IMR-90 (cell line): ENCODE measurements around the gene ATG10. TPM values are rescaled to one million over a fixed set of nuclear protein-coding genes. Genes with fewer than 3 reads are reported as not detected.

Experiments
- ATAC-seq: fragments of 200-7000 bp; cut with Tn5 transposase; 2 replicates; pipeline ENCODE4 v1.9.1; 2020; ENCODE audit warnings: low read depth, mild to moderate bottlenecking, moderate library complexity
- BruUV-seq: library from RNA; stranded (reverse); fragments of 400-500 nt; replicated peaks from 2 replicates; lab custom pipeline; 2021; lab: Mats Ljungman, UMichigan
- CTCF ChIA-PET: fragments of 300-600 bp; formaldehyde crosslinking; extraction: SDS; loops from one replicate; lab custom pipeline; 2021; ENCODE audit warnings: antibody characterized with exemption; lab: Yijun Ruan, JAX
- POLR2A ChIA-PET: fragments of 300-600 bp; sonication (Branson Sonifier 250); formaldehyde crosslinking; loops from one replicate; lab custom pipeline; 2022; ENCODE audit warnings: antibody characterized with exemption; ENCODE audit not compliant: unreplicated experiment; lab: Charles Lee
- DNase-seq: peaks from one replicate; pipeline ENCODE4 v3.0.0; 2013
- H2AFZ ChIP-seq: replicated peaks from 2 replicates; pipeline ENCODE3; 2013; ENCODE audit warnings: low read length, mild to moderate bottlenecking; ENCODE audit not compliant: poor library complexity
- H2AK5ac ChIP-seq: 2 replicates; pipeline ENCODE4 v1.6.1; 2013; ENCODE audit warnings: low read depth, low read length, inconsistent platforms
- H2AK9ac ChIP-seq: replicated peaks from 2 replicates; pipeline ENCODE3; 2013; ENCODE audit warnings: mild to moderate bottlenecking, low read depth, low read length, moderate library complexity; ENCODE audit not compliant: poor library complexity
- H2BK120ac ChIP-seq: 2 replicates; pipeline ENCODE4 v1.6.1; 2013; ENCODE audit warnings: low read depth, low read length, inconsistent platforms
- H2BK15ac ChIP-seq: 3 replicates; pipeline ENCODE4 v1.6.1; 2013; ENCODE audit warnings: low read depth, low read length, inconsistent platforms
- H2BK20ac ChIP-seq: 2 replicates; pipeline ENCODE4 v1.6.1; 2013; ENCODE audit warnings: low read depth, mild to moderate bottlenecking, inconsistent platforms, low read length, moderate library complexity
- H2BK5ac ChIP-seq: 2 replicates; pipeline ENCODE4 v1.6.1; 2013; ENCODE audit warnings: mild to moderate bottlenecking, low read depth, low read length, inconsistent platforms; ENCODE audit not compliant: poor library complexity, severe bottlenecking
- H3K14ac ChIP-seq: replicated peaks from 2 replicates; pipeline ENCODE4 v1.6.1; 2013; ENCODE audit warnings: low read depth, low read length, inconsistent platforms
- H3K18ac ChIP-seq: 2 replicates; pipeline ENCODE4 v1.6.1; 2013; ENCODE audit warnings: low read depth, low read length, control low read depth
- H3K23ac ChIP-seq: 2 replicates; pipeline ENCODE4 v1.6.1; 2013; ENCODE audit warnings: low read depth, low read length, inconsistent platforms
- H3K27ac ChIP-seq: 2 replicates; pipeline ENCODE4 v1.5.1; 2013; ENCODE audit warnings: mild to moderate bottlenecking, control low read depth, low read length; ENCODE audit not compliant: insufficient read depth
- H3K27me3 ChIP-seq: 2 replicates; pipeline ENCODE4 v1.6.1; 2013; ENCODE audit warnings: low read length; ENCODE audit not compliant: control insufficient read depth, insufficient read depth
- H3K36me3 ChIP-seq: 2 replicates; pipeline ENCODE4 v1.6.1; 2013; ENCODE audit warnings: low read length, mixed read lengths; ENCODE audit not compliant: control insufficient read depth, insufficient read depth
- H3K4ac ChIP-seq: 2 replicates; pipeline ENCODE4 v1.6.1; 2013; ENCODE audit warnings: low read depth, low read length, inconsistent platforms
- H3K4me1 ChIP-seq: 2 replicates; pipeline ENCODE4 v1.6.1; 2013; ENCODE audit warnings: low read length, mixed read lengths; ENCODE audit not compliant: control insufficient read depth, insufficient read depth
- H3K4me2 ChIP-seq: 2 replicates; pipeline ENCODE4 v1.6.1; 2013; ENCODE audit warnings: low read depth, mild to moderate bottlenecking, control low read depth, low read length, moderate library complexity
- H3K4me3 ChIP-seq: 2 replicates; pipeline ENCODE4 v1.5.1; 2013; ENCODE audit warnings: low read depth, mild to moderate bottlenecking, control low read depth, low read length, moderate library complexity; ENCODE audit not compliant: insufficient read depth
- H3K56ac ChIP-seq: 2 replicates; pipeline ENCODE4 v1.6.1; 2013; ENCODE audit warnings: low read length, inconsistent platforms; ENCODE audit not compliant: insufficient read depth; ENCODE audit errors: extremely low read depth
- H3K79me1 ChIP-seq, 2 experiments: 2 replicates each; pipeline ENCODE4 v1.6.1; 2013; ENCODE audit warnings: low read length in 2 of 2, inconsistent platforms in 1 of 2, low read depth in 1 of 2
- H3K9ac ChIP-seq: 2 replicates; pipeline ENCODE4 v1.6.1; 2013; ENCODE audit warnings: low read depth, low read length, control low read depth
- H3K9me1 ChIP-seq: 2 replicates; pipeline ENCODE4 v1.6.1; 2013; ENCODE audit warnings: low read length, inconsistent platforms; ENCODE audit not compliant: insufficient read depth
- H3K9me3 ChIP-seq: 2 replicates; pipeline ENCODE4 v1.6.1; 2013; ENCODE audit warnings: low read length; ENCODE audit not compliant: control insufficient read depth, insufficient read depth
- H4K20me1 ChIP-seq: 2 replicates; pipeline ENCODE4 v1.6.1; 2013; ENCODE audit warnings: low read length, inconsistent platforms; ENCODE audit not compliant: insufficient read depth
- H4K5ac ChIP-seq: 2 replicates; pipeline ENCODE4 v1.6.1; 2013; ENCODE audit warnings: mild to moderate bottlenecking, low read depth, low read length, control low read depth
- H4K8ac ChIP-seq, 2 experiments: 2 replicates each; pipeline ENCODE4 v1.6.1; 2013; ENCODE audit warnings: low read depth in 2 of 2, low read length in 2 of 2, control low read depth in 1 of 2, inconsistent platforms in 1 of 2
- H4K91ac ChIP-seq: 2 replicates; pipeline ENCODE4 v1.6.1; 2013; ENCODE audit warnings: low read depth, low read length, inconsistent platforms; ENCODE audit not compliant: insufficient read depth
- BHLHE40 ChIP-seq: fragments of 150-350 bp; IDR thresholded peaks from 2 replicates; pipeline ENCODE4 v1.6.1; 2016; ENCODE audit warnings: mild to moderate bottlenecking, low read depth, low read length
- CEBPB ChIP-seq: IDR thresholded peaks from 2 replicates; pipeline ENCODE4 v1.6.1; 2012; ENCODE audit warnings: low read depth, low read length, improper control_type of control experiment
- CHD1 ChIP-seq: IDR thresholded peaks from 2 replicates; pipeline ENCODE4 v1.6.1; 2012; ENCODE audit warnings: low read depth, low read length, improper control_type of control experiment
- CTCF ChIP-seq: conservative IDR thresholded peaks from 2 replicates; pipeline ENCODE4 v1.5.1; 2012; ENCODE audit warnings: mild to moderate bottlenecking, low read depth, low read length, improper control_type of control experiment
- FOS ChIP-seq: fragments of 150-350 bp; IDR thresholded peaks from 2 replicates; pipeline ENCODE4 v1.6.1; 2016; ENCODE audit warnings: low read depth, low read length
- MAFK ChIP-seq: IDR thresholded peaks from 2 replicates; pipeline ENCODE4 v1.6.1; 2012; ENCODE audit warnings: low read depth, low read length, improper control_type of control experiment
- MAZ ChIP-seq: IDR thresholded peaks from 2 replicates; pipeline ENCODE4 v1.6.1; 2012; ENCODE audit warnings: low read depth, mild to moderate bottlenecking, low read length, improper control_type of control experiment, moderate library complexity, borderline replicate concordance
- MXI1 ChIP-seq: IDR thresholded peaks from 2 replicates; pipeline ENCODE4 v1.6.1; 2012; ENCODE audit warnings: low read depth, mild to moderate bottlenecking, low read length, moderate library complexity, borderline replicate concordance
- NFE2L2 ChIP-seq: fragments of 150-350 bp; IDR thresholded peaks from 2 replicates; pipeline ENCODE4 v1.6.1; 2016; ENCODE audit warnings: low read depth, mild to moderate bottlenecking, low read length
- POLR2A ChIP-seq: IDR thresholded peaks from 2 replicates; pipeline ENCODE4 v1.6.1; 2012; ENCODE audit warnings: mild to moderate bottlenecking, low read depth, low read length
- RAD21 ChIP-seq: IDR thresholded peaks from 2 replicates; pipeline ENCODE4 v1.6.1; 2012; ENCODE audit warnings: low read length, improper control_type of control experiment
- RCOR1 ChIP-seq: IDR thresholded peaks from 2 replicates; pipeline ENCODE4 v1.6.1; 2012; ENCODE audit warnings: mild to moderate bottlenecking, low read length, improper control_type of control experiment; ENCODE audit not compliant: insufficient replicate concordance
- RFX5 ChIP-seq: IDR thresholded peaks from 2 replicates; pipeline ENCODE4 v1.8.0; 2012; ENCODE audit warnings: low read depth, mild to moderate bottlenecking, low read length, moderate library complexity
- SMC3 ChIP-seq: fragments of 150-350 bp; IDR thresholded peaks from 2 replicates; pipeline ENCODE4 v1.6.1; 2016; ENCODE audit warnings: low read depth, mild to moderate bottlenecking, antibody characterized with exemption, low read length, moderate library complexity
- USF2 ChIP-seq: fragments of 150-350 bp; IDR thresholded peaks from 2 replicates; pipeline ENCODE4 v1.6.1; 2017; ENCODE audit warnings: mild to moderate bottlenecking, antibody characterized with exemption, low read length, low read depth
- dilution Hi-C: fragments of 300-500 bp; cut with HindIII; formaldehyde crosslinking; loops from one replicate; pipeline ENCODE4 v1.14.3; 2018; ENCODE audit warnings: low sequenced_read_pairs; ENCODE audit not compliant: unreplicated experiment
- in situ Hi-C: fragments of 300-500 bp; cut with MboI; formaldehyde crosslinking; loops from 3 replicates; pipeline ENCODE4 v1.14.3; 2019; ENCODE audit warnings: low sequenced_read_pairs, inconsistent platforms, mixed read lengths
- intact Hi-C: fragments of 100-400 bp; cut with micrococcal nuclease; formaldehyde crosslinking; loops from 2 replicates; pipeline ENCODE4 v1.10.0; 2022
- polyA plus RNA-seq, 3 experiments: library from polyadenylated mRNA; depleted of rRNA; stranded (reverse); fragments of >200 nt; gene quantifications; 2 replicates each; pipeline ENCODE4 v1.2.3, GENCODE V29; 2012; ENCODE audit warnings: low replicate concordance in 1 of 3
- total RNA-seq: library from RNA; depleted of rRNA; stranded (reverse); fragments of >200 nt; gene quantifications from 2 replicates; pipeline ENCODE4 v1.2.3, GENCODE V29; 2012

Gene ATG10
- total and polyA plus RNA-seq, 2 of the 4 experiments (the other 2 are of a cell fraction): 3.4 to 8.1 TPM

DNA sequence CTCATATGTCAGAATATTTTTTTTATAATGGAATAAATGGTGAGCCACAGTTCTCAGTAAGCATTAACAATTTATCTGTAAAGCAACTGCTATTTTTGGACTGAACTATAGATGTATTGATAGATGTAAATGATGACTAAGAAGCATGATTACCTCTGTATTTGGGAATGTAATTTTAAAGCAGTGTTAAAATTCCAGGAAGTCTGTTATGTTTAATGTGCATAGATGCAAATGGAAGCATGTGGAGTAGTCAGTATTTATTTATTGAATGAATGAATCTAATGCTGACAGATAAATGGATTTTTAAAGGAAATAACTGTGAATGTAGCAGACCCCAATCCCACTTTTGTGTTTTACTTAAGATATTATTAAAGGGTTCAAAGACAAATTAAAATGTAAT, 95.0 kb downstream of the ATG10 start:
- no peak overlapping the region for H2BK5ac ChIP-seq
- no peaks in the 10 kb centered on the region for H3K79me1 ChIP-seq
- no peaks in the 10 kb centered on the region for H3K9me1 ChIP-seq
- no peak overlapping the region for H3K27ac ChIP-seq
- H3K14ac ChIP-seq: no peak overlapping the region
- H4K91ac ChIP-seq: no peak overlapping the region
- dilution Hi-C loops (no loop called here), intact Hi-C loops (no loop called here), in situ Hi-C loops (no loop called here)
- no peak overlapping the region for H2BK20ac ChIP-seq
- no peak overlapping the region for H2AK9ac ChIP-seq
- DNase-seq: peak; percentile 5
- TF ChIP-seq BHLHE40: no peak
- TF ChIP-seq MAFK: no peak
- no peak for TF ChIP-seq RFX5
- TF ChIP-seq CEBPB: no peak
- TF ChIP-seq CTCF: no peak
- no peak for TF ChIP-seq MAZ
- no peak for TF ChIP-seq SMC3
- no peak for TF ChIP-seq USF2
- TF ChIP-seq CHD1: no peak
- no peak for TF ChIP-seq RAD21
- no peak for TF ChIP-seq MXI1
- TF ChIP-seq POLR2A: no peak
- TF ChIP-seq FOS: no peak
- no peak for TF ChIP-seq NFE2L2
- no peak for TF ChIP-seq RCOR1
- H4K5ac ChIP-seq: no peak overlapping the region
- no peaks in the 10 kb centered on the region for H3K4me1 ChIP-seq
- H3K56ac ChIP-seq: no peak overlapping the region
- no peak overlapping the region for H3K18ac ChIP-seq
- no peaks in the 10 kb centered on the region for H3K9me3 ChIP-seq
- H3K36me3 ChIP-seq: no peaks in the 10 kb centered on the region
- POLR2A ChIA-PET: no interaction called here
- CTCF ChIA-PET: no interaction called here
- H2BK15ac ChIP-seq: no peak overlapping the region
- ATAC-seq: no peak; the same call in 1 of the 2 replicates
- BruUV-seq: no TSS peak
- H2BK120ac ChIP-seq: no peak overlapping the region
- no peak overlapping the region for H3K4ac ChIP-seq
- no peak overlapping the region for H2AK5ac ChIP-seq
- H3K4me3 ChIP-seq: no peak overlapping the region
- no peaks in the 10 kb centered on the region for H3K27me3 ChIP-seq
- no peak overlapping the region for H3K9ac ChIP-seq
- H4K8ac ChIP-seq: no peak overlapping the region
- H3K4me2 ChIP-seq: no peak overlapping the region
- no peak overlapping the region for H2AFZ ChIP-seq
- H3K23ac ChIP-seq: no peak overlapping the region
- no peaks in the 10 kb centered on the region for H4K20me1 ChIP-seq
